Keratinocyte (primary cell): ENCODE data around the gene TFAP2E. TPM values are rescaled to one million over a fixed set of nuclear protein-coding genes. Genes with fewer than 3 reads are reported as not detected.
A peak's percentile ranks its signal among the peaks of the same experiment; 100 is the strongest.

Experiments used
- DNase-seq: peaks from one replicate; pipeline ENCODE4 v3.0.0-alpha.2; 2011; ENCODE audit warnings: low read depth, missing footprints, low spot score
- FAIRE-seq: peaks from 2 replicates; lab custom pipeline; 2011; peaks lifted over from hg19 to GRCh38; lab: Jason Lieb, UNC
- H2AFZ ChIP-seq: 2 replicates; pipeline ENCODE4 v1.6.0; 2012; ENCODE audit warnings: low read length, control low read depth, inconsistent platforms; ENCODE audit not compliant: control insufficient read depth
- H3K27ac ChIP-seq: 2 replicates; pipeline ENCODE4 v1.5.1; 2011; ENCODE audit warnings: low read length; ENCODE audit not compliant: control insufficient read depth, insufficient read depth
- H3K27me3 ChIP-seq: 3 replicates; pipeline ENCODE4 v1.6.0; 2011; ENCODE audit warnings: low read length; ENCODE audit not compliant: control insufficient read depth, insufficient read depth; ENCODE audit errors: extremely low read depth
- H3K36me3 ChIP-seq, 2 experiments: 2 replicates in 1 of 2; 3 replicates in 1 of 2; pipeline ENCODE4 v1.5.1; 2011; ENCODE audit warnings: low read length in 2 of 2, mild to moderate bottlenecking in 1 of 2; ENCODE audit not compliant: control insufficient read depth in 2 of 2, insufficient read depth in 2 of 2; ENCODE audit errors: extremely low read depth in 1 of 2
- H3K4me1 ChIP-seq: 3 replicates; pipeline ENCODE4 v1.5.1; 2011; ENCODE audit warnings: low read length; ENCODE audit not compliant: control insufficient read depth, insufficient read depth; ENCODE audit errors: extremely low read depth
- H3K4me2 ChIP-seq: 3 replicates; pipeline ENCODE4 v1.6.0; 2011; ENCODE audit warnings: low read depth, low read length; ENCODE audit not compliant: control insufficient read depth, insufficient read depth; ENCODE audit errors: extremely low read depth
- H3K4me3 ChIP-seq, 3 experiments: fragments of 200-600 bp in 1 of 3; sonication (generic) in 1 of 3; 2 replicates in 2 of 3; 3 replicates in 1 of 3; pipeline ENCODE4 v1.5.1; 2011 to 2016; ENCODE audit warnings: low read length in 3 of 3, mild to moderate bottlenecking in 3 of 3, control low read depth in 2 of 3, inconsistent platforms in 1 of 3, low read depth in 1 of 3, mixed read lengths in 1 of 3, mixed run types in 1 of 3, moderate library complexity in 1 of 3; ENCODE audit not compliant: control insufficient read depth in 2 of 3, insufficient read depth in 2 of 3; ENCODE audit errors: extremely low read depth in 1 of 3
- H3K79me2 ChIP-seq: 2 replicates; pipeline ENCODE4 v1.6.0; 2012; ENCODE audit warnings: low read length; ENCODE audit not compliant: control insufficient read depth, insufficient read depth
- H3K9ac ChIP-seq: 3 replicates; pipeline ENCODE4 v1.6.0; 2011; ENCODE audit warnings: low read length; ENCODE audit not compliant: control insufficient read depth, insufficient read depth; ENCODE audit errors: extremely low read depth
- H3K9me1 ChIP-seq: 3 replicates; pipeline ENCODE4 v1.6.0; 2011; ENCODE audit warnings: low read length; ENCODE audit not compliant: control insufficient read depth, insufficient read depth; ENCODE audit errors: extremely low read depth
- H3K9me3 ChIP-seq: 2 replicates; pipeline ENCODE4 v1.5.1; 2012; ENCODE audit warnings: low read depth, low read length; ENCODE audit not compliant: control insufficient read depth
- H4K20me1 ChIP-seq: 3 replicates; pipeline ENCODE4 v1.6.0; 2011; ENCODE audit warnings: low read length; ENCODE audit not compliant: control insufficient read depth, insufficient read depth; ENCODE audit errors: extremely low read depth
- CTCF ChIP-seq, 3 experiments: IDR thresholded peaks in 1 of 3; conservative IDR thresholded peaks in 1 of 3; optimal IDR thresholded peaks in 1 of 3; 2 replicates in 2 of 3; 3 replicates in 1 of 3; pipeline versions ENCODE3 to v1.5.1; 2011; ENCODE audit warnings: low read length in 3 of 3, mild to moderate bottlenecking in 3 of 3, moderate library complexity in 2 of 3, control low read depth in 1 of 3, inconsistent platforms in 1 of 3; ENCODE audit not compliant: insufficient read depth in 2 of 3; ENCODE audit errors: extremely low read depth in 1 of 3
- EZH2 ChIP-seq: IDR thresholded peaks from one replicate; pipeline ENCODE4 v1.6.1; 2012; ENCODE audit warnings: inconsistent platforms, mild to moderate bottlenecking, low read length, moderate library complexity
- dilution Hi-C: fragments of 300-500 bp; cut with MboI; formaldehyde crosslinking; loops from one replicate; pipeline ENCODE4 v1.7.0; 2020; ENCODE audit warnings: low sequenced_read_pairs; ENCODE audit not compliant: extremely low pct_ligation_motif_present
- polyA plus RNA-seq, 5 experiments: library from polyadenylated mRNA; depleted of rRNA in 3 of 5; stranded (reverse) in 3 of 5; stranded (forward) in 1 of 5; unstranded in 1 of 5; fragments of >200 nt; gene quantifications; 1 replicate in 1 of 5; 2 replicates in 3 of 5; 3 replicates in 1 of 5; pipeline versions ENCODE4 v1.2.1 to v1.2.3, GENCODE V29; 2011 to 2012; ENCODE audit warnings: missing spikeins in 2 of 5, low read depth in 1 of 5, low replicate concordance in 1 of 5

The TFAP2E gene
- polyA plus RNA-seq, 1 donor (not counting 4 experiments of a cell fraction or from before 2014, with no cell fraction given), result 0.26 TPM

- H2AFZ ChIP-seq, result no peak overlapping the region
- no peak overlapping the region for H3K9ac ChIP-seq
- H3K4me2 ChIP-seq, result no peak overlapping the region
- dilution Hi-C loops, result no loop called here
- H3K36me3 ChIP-seq, result peaks cover 20 to 31% of the 10 kb centered on the region in 2 experiments
- peaks cover 3% of the 10 kb centered on the region for H3K9me1 ChIP-seq
- H4K20me1 ChIP-seq, result no peaks in the 10 kb centered on the region
- DNase-seq (no peak), FAIRE-seq (no peak)
- H3K79me2 ChIP-seq, result peaks cover 31% of the 10 kb centered on the region
- H3K4me3 ChIP-seq, result no peak overlapping the region
- peaks cover 7% of the 10 kb centered on the region for H3K4me1 ChIP-seq
- H3K27me3 ChIP-seq, result no peaks in the 10 kb centered on the region
- TF ChIP-seq EZH2, result no peak
- TF ChIP-seq CTCF (optimal IDR thresholded peaks at IDR 0.05 in 1 of 3, IDR thresholded peaks at IDR 0.05 in 1 of 3, conservative IDR thresholded peaks at IDR 0.05 in 1 of 3; ENCODE audit: extremely low read depth in 1 of 3, insufficient read depth in 2 of 3, low read length in 3 of 3), result no peak
- no peak overlapping the region for H3K27ac ChIP-seq
- H3K9me3 ChIP-seq, result no peaks in the 10 kb centered on the region
Observed at GRCh38 chr1:35605071-35605866, 32.2 kb downstream of the TFAP2E start.

DNA sequence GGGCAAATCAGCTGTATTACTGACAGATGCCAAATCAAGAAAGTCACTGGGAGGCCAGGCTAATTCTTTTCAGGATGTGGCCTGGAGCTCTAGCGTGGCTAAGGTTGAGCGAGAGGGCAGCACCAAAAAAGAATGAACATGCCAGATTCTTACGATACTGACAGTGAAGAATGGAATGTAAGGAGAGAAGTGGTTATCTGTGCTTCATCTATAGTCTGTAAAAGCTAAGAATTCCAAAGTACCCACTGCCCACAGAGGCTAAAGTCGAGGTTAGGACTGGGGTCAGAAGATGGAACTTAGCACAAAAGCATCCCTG lies 32.7 kb downstream of the TFAP2E start:
- DNase-seq (no peak), FAIRE-seq (peak; percentile 29)
- TF ChIP-seq CTCF (optimal IDR thresholded peaks at IDR 0.05 in 1 of 3, IDR thresholded peaks at IDR 0.05 in 1 of 3, conservative IDR thresholded peaks at IDR 0.05 in 1 of 3; ENCODE audit: extremely low read depth in 1 of 3, insufficient read depth in 2 of 3, low read length in 3 of 3), result no peak
- no peak for TF ChIP-seq EZH2
- H3K4me1 ChIP-seq, result peaks cover 7% of the 10 kb centered on the region
- no peaks in the 10 kb centered on the region for H3K9me3 ChIP-seq
- no peak overlapping the region for H3K4me3 ChIP-seq
- H3K9ac ChIP-seq, result no peak overlapping the region
- no peaks in the 10 kb centered on the region for H4K20me1 ChIP-seq
- H3K9me1 ChIP-seq, result peaks cover 3% of the 10 kb centered on the region
- no peak overlapping the region for H2AFZ ChIP-seq
- H3K4me2 ChIP-seq, result no peak overlapping the region
- H3K27ac ChIP-seq, result no peak overlapping the region
- H3K36me3 ChIP-seq, result peaks cover 17 to 31% of the 10 kb centered on the region in 2 experiments
- no peaks in the 10 kb centered on the region for H3K27me3 ChIP-seq
- dilution Hi-C loops, result no loop called here
- H3K79me2 ChIP-seq, result peaks cover 31% of the 10 kb centered on the region
